ENCODE measurements around the gene RILPL1.
A peak's percentile ranks its signal among the peaks of the same experiment; 100 is the strongest.
"Not testable (repeated sequence)": the region's sequence is repeated elsewhere in the genome, so short reads cannot be mapped to it uniquely, and the experiment has no call there.

The RILPL1 gene

DNA sequence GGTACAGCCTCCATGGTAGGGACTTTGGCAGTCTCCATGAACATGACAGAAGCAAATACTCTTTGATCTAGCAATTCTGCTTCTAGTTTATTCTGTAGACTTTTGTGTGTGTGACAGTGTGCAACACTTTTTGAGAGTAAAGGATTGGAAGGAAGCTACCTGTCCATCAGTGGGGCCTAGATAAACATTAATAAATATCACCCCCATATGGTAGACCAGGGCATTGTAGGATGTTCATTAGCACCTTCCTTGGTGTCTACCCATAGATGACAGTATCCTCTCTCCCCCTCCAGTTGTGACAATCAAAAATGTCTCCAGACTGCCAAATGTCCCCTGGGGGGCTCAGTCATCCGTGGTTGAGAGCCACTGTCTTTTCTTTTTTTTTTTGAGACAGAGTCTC lies 64.7 kb downstream of the RILPL1 start:
- peak; percentile 22 for DNase-seq (ENCODE audit: low spot score)

- DNase-seq (ENCODE audit: low spot score): no peak
These were observed 68.4 kb downstream of the RILPL1 start for GRCh38 chr12:123465084-123465483.

DNA sequence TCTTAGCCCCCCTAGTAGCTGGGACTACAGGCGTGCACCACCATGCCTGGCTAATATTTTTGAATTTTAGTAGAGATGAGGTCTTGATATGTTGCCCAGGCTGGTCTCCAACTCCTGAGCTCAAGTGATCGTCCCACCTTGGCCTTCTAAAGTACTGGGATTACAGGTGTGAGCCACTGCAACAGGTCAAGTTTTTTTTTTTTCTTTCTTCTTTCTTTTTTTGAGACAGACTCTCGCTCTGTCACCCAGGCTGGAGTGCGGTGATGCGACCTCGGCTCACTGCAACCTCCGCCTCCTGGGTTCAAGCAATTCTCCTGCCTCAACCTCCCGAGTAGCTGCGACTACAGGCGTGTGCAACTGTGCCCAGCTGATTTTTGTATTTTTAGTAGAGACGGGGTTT lies 70.3 kb downstream of the RILPL1 start:
- not testable (repeated sequence) for DNase-seq (ENCODE audit: low spot score)

DNA sequence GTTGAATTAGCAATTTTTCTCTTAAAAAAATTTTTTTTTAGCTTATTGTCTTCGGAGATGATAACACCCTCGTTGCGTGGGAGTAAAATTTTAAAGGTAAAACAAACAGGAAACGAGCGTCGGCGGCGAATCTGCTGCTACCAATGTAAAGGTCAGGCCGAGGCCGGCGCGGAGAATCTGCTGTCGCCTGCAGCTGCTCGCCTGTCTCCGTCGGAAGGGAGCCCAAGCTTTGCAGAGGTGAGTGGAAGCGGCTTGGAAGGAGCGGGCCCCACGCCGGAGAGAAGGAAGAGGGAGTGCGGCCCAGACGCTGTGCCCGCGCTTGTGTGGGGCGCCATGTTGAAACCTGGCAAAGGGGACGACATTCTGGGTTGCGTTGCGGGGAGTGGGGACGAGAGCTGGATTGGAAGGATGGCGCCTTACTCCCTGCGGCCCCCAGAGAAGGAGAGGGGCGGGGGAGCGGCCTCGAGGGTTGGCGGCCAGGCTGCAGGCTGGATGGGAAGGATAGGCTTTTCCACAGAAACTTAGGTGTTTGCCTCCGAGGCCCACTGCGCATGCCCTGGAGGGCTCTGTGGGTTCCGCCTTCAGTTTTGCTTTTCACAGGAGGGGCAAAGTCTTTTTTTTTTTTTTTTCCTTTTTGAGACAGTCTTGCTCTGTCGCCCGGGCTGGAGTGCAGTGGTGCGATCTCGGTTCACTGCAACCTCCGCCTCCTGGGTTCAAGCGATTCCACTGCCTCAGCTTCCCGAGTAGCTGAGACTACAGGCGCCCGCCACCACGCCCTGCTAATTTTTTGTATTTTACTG lies 75.3 kb downstream of the RILPL1 start, which contains the start of gene SNRNP35:
Gene SNRNP35, plus strand, starts transcription at position 160 of the 800 bp plus-strand sequence. CDS start 7,402 bp downstream, outside the sequence.
- peak; percentile 81 for DNase-seq (ENCODE audit: low spot score)

- no peak for DNase-seq (ENCODE audit: low spot score)
These were observed 80.4 kb downstream of the RILPL1 start for GRCh38 chr12:123453165-123453564.

DNA sequence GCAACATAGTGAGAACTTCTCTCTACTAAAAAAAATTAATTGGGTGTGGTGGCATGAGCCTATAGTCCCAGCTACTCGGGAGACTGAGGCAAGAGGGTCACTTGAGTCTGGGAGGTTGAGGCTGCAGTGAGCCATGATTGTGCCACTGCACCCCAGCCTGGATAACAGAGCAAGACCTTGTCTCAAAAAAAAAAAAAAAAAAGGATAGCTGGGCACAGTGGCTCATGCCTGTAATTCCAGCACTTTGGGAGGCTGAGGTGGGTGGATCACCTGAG lies 81.3 kb downstream of the RILPL1 start:
- not testable (repeated sequence) for DNase-seq (ENCODE audit: low spot score)

DNA sequence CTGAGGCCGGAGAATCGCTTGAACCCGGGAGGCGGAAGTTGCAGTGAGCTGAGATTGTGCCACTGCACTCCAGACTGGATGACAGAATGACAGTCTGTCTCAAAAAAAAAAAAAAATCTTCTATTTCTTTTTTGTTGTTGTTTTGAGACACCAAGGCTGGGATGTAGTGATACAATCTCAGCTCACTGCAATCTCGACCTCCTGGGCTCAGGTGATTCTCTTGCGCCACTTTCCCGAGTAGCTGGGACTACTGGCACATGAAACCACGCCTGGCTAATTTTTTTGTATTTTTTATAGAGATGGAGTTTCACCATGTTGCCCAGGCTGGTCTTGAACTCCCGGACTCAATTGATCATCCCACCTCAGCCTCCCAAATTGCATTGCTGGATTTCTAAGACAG lies 82.9 kb downstream of the RILPL1 start:
- DNase-seq (ENCODE audit: low spot score): no peak

GRCh38 chr12:123449856-123450255 lies 83.7 kb downstream of the RILPL1 start:
- no peak for DNase-seq (ENCODE audit: low spot score)

- DNase-seq (ENCODE audit: low spot score): no peak
These were observed 84.2 kb downstream of the RILPL1 start for GRCh38 chr12:123449249-123449733.

DNA sequence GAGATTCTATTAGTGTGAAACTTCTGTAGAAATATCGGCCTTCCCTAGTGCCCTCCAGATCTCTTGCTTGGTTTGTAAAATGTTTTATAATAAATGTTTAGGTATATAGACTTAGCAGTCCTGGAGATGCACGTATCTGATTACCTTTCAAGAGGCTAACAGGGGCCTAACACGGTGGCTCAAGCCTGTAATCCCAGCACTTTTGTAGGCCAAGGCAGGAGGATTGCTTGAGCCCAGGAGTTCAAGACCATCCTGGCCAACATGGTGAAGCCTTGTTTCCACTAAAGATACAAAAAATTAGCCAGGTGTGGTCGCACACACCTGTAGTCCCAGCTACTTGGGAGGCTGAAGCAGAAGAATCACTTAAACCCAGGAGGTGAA lies 87.2 kb downstream of the RILPL1 start:
- no peak for DNase-seq (ENCODE audit: low spot score)

DNA sequence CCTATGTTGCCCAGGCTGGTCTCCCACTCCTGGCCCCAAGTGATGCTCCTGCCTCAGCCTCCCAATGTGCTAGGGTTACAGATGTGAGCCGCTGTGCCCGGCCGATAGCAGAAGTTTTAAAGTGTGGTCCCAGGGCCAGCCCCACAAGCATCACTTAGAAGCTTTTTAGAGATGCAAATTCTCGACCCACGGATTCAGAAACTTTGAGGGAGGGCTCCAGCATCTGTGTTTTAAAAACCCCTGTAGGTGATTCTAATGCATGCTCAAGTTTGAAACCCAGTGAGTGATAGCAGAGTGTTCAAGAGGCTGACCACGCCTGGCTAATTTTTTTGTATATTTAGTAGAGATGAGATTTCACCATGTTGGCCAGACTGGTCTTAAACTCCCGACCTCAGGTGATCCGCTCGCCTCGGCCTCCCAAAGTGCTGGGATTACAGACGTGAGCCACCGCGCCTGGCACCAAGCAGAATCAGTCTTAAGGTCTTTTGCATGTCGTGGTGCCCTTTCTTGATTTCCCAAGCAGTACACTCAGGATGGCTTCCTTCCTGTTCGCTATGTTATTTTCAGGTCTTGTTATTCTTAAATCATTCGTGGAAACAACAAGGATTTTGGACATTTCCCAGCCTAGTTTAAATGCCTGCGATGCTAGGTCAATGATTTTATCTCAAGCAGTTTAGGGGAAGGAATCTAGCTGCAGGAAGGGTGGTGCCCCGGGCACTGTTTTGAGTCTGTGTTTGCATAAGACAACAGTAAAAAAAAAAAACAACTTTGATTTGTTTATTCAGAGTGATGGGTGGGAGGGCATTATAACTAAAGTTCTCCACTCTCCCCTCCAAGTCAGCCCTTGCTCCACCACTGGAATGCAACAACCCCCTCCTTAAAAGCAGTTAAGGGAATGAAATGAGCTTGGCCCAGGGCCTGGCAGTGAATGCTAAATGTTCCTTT lies 87.9 kb downstream of the RILPL1 start:
- no peak for DNase-seq (ENCODE audit: low spot score)

DNA sequence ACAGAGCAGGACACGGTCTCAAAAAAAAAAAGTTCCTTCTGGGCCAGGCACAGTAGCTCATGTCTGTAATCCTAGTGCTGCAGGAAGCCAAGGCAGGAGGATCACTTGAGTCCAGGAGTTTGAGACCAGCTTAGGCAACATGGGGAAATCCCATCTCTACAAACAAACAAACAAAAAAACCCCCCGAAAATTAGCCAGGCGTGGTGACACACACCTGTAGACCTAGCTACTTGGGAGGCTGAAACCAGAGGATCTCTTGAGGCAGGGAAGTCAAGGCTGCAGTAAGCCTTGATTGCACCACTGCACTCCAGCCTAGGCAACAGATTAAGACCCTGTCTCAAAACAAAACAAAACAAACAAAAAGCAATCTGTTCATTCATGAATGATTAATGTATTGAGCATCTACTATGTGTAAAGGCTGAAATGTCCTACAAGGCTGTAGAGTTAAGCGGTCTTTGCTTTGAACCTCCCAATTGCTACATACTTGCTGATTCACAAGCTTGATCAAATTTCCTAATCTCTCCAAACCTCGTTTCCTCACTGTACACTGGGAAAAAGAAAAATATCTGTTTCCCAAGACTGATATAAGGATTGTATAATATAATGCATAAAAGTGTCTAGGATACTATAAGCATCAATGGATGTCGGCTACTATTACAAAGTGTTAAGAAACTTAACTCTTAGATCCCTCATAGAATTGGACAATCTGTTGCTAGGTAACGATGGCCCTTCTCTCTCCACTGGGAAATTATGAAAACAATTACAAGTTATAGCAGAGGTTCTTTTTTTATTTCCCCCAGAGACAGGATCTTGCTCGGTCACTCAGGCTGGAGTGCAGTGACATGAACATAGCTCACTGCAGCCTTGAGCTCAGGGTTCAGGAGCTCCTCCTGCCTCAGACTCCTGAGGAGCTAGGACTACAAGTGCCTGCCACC lies 89.2 kb downstream of the RILPL1 start:
- no peak for DNase-seq (ENCODE audit: low spot score)

DNA sequence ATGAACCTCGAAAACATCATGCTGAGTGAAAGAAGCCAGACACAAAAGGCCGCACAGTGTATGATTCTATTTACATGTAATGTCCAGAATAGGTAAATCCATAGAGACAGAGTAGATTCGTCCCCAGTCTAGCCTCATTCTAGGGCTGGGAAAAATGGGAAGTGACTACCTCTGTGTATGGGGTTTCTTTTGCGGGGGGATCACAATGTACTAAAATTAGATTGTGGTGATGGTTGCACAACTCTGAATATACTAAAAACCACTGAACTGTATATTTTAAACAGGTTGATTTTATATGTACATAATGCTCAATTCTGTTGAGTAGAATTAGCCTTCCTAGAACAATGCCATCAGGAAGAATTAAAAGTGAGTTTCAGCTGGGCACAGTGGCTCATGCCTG lies 90.7 kb downstream of the RILPL1 start:
- DNase-seq (ENCODE audit: low spot score): no peak

- no peak for DNase-seq (ENCODE audit: low spot score)
These were observed 91.9 kb downstream of the RILPL1 start for GRCh38 chr12:123441523-123442164.

GRCh38 chr12:123436017-123436964 lies 97.2 kb downstream of the RILPL1 start, which contains the start of gene RILPL2:
RILPL2 (minus strand) TSS chr12:123436684; CDS start chr12:123436420, 264 bp downstream.
- DNase-seq (ENCODE audit: low spot score): peak; percentile 94

GRCh38 chr12:123435636-123436016 lies 97.9 kb downstream of the RILPL1 start:
- no peak for DNase-seq (ENCODE audit: low spot score)

- DNase-seq (ENCODE audit: low spot score): no peak
These were observed 99.9 kb downstream of the RILPL1 start for GRCh38 chr12:123433615-123434014.

GRCh38 chr12:123431951-123432817 lies 101.3 kb downstream of the RILPL1 start:
- peak; percentile 57 for DNase-seq (ENCODE audit: low spot score)

DNA sequence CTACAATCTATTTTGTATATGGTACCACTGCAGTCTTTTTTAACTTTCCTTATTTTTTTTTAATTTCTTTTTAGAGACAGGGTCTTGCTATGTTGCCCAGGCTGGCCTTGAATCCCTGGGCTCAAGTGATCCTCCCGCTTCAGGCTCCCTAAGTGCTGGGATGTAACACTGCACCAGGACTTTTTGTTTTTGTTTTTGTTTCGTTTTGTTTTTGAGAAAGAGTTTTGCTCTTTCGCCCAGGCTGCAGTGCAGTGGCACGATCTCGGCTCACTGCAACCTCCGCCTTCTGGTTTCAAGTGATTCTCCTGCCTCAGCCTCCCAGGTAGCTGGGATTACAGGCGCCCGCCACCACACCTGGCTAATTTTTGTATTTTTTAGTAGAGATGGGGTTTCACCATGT lies 104.4 kb downstream of the RILPL1 start:
- DNase-seq (ENCODE audit: low spot score): not testable (repeated sequence)
